Coronary artery (tissue), 2 donors: ENCODE data around the gene IFT122.

Experiments
- DNase-seq: peaks from one replicate; pipeline ENCODE4 v3.0.0-alpha.2; 2017; ENCODE audit warnings: low spot score
- H3K27ac ChIP-seq, 2 donors: fragments of 200-600 bp; sonication (generic); one replicate each; pipeline ENCODE4 v1.5.1; 2016 to 2019
- H3K4me3 ChIP-seq: fragments of 200-600 bp; sonication (generic); 2 replicates; pipeline ENCODE4 v1.5.1; 2016; ENCODE audit warnings: mild to moderate bottlenecking, moderate library complexity
- TF ChIP-seq, protein P1 (sequence below): fragments of 200-600 bp; sonication (generic); IDR thresholded peaks from one replicate; pipeline ENCODE4 v1.5.1; 2019; ENCODE audit warnings: antibody characterized with exemption

Gene IFT122

DNA sequence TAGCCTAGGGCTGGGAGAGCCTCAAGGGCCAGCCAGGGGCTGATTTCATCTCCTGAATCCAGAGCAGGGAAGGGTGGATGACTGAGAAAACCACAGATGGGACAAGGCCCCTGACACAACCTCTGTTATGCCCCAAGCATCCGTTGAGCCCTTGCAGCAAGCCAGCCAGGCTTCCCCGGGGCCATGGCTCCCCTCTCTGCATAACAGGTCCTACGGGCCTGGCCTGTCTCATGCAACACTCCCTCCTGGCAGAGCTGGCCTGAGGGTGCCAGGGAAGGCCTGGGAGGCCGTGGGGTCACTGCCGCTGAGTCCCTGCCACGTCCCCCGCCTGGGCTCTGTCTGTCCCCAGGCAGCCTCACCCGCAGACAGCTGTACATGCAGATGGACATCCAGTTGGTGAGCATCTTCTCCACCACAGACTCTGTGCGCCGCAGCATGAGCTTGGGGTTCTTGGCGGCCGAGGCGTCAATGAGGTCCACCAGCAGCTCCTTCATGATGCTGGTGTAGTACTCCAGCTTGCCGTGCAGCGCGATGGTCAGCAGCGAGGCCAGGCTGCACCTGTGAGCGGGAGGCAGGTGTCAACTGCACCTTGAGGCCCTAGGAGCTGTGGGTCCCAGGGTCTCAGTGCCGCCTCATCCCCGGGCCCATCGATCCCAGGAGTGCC lies 125.1 kb downstream of the IFT122 start:
- peak overlapping the region in 1 of 2 donors; percentile 89 for H3K27ac ChIP-seq
- no peak for DNase-seq
- TF ChIP-seq, protein P1, sequence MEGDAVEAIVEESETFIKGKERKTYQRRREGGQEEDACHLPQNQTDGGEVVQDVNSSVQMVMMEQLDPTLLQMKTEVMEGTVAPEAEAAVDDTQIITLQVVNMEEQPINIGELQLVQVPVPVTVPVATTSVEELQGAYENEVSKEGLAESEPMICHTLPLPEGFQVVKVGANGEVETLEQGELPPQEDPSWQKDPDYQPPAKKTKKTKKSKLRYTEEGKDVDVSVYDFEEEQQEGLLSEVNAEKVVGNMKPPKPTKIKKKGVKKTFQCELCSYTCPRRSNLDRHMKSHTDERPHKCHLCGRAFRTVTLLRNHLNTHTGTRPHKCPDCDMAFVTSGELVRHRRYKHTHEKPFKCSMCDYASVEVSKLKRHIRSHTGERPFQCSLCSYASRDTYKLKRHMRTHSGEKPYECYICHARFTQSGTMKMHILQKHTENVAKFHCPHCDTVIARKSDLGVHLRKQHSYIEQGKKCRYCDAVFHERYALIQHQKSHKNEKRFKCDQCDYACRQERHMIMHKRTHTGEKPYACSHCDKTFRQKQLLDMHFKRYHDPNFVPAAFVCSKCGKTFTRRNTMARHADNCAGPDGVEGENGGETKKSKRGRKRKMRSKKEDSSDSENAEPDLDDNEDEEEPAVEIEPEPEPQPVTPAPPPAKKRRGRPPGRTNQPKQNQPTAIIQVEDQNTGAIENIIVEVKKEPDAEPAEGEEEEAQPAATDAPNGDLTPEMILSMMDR = no peak
- no peak overlapping the region for H3K4me3 ChIP-seq

- no peak for DNase-seq
- TF ChIP-seq, protein P1 = no peak
- peak overlapping the region in 1 of 2 donors; percentile 21 for H3K27ac ChIP-seq
- H3K4me3 ChIP-seq = no peak overlapping the region
Measured at GRCh38 chr3:129565902-129566301, 125.9 kb downstream of the IFT122 start.

DNA sequence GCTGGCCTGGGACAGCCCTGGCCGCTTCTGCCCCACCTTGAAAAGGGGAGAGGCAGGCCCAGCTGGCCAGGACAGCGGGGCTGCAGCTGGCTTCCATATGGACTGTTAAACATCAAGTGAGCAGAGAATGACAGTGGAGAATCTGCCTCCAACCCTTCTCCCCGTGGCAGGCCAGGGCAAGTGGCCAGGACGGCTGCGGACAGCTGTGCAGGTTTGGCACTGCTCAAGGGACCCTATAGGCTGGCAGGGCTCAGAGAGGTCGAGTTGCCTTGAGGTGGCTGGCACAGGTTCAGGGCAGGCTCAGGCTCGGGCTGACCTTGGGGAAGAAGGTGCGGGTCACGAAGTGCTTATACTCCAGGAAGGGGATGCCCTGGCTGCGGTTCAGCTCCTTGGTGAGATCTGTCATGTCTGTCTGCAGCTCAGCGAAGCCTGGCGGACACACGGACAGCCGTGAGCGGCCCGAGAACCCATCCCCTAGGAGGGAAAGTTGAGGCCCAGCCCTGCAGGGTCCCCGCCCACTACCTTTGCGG lies 127.2 kb downstream of the IFT122 start:
- DNase-seq = no peak
- Histone ChIP-seq H3K27ac (peak overlapping the region in 1 of 2 donors; percentile 5), H3K4me3 (no peak overlapping the region)
- TF ChIP-seq, protein P1 = no peak

DNA sequence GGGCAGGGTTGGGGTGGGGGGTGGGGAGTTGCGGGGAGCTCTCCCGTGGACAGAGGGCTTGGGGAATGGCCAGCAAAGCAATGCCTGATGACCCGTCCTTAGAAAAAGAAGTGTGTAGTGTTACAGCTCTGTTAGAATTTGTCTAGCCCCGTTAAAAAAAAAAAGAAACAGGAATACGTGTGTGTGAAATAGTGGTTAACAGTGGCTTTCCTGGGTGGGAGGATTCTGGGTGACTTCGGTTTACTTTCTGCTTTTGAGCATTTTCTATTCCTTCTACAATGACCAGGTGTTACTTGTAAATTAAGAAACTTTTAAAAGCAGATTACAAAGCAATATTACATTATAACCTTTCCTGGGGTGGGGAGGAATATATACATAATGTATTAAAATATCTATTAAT lies 127.9 kb downstream of the IFT122 start:
- Histone ChIP-seq H3K4me3 (no peak overlapping the region), H3K27ac (no peak overlapping the region)
- TF ChIP-seq, protein P1 = no peak
- DNase-seq = no peak

- no peak for DNase-seq
- Histone ChIP-seq H3K27ac (no peak overlapping the region), H3K4me3 (no peak overlapping the region)
- TF ChIP-seq, protein P1 = no peak
Measured at GRCh38 chr3:129569856-129570255, 129.8 kb downstream of the IFT122 start.
